Measurements from ENCODE around the gene PPY.
"Not testable (repeated sequence)": the region's sequence is repeated elsewhere in the genome, so short reads cannot be mapped to it uniquely, and the experiment has no call there.

The PPY gene

DNA sequence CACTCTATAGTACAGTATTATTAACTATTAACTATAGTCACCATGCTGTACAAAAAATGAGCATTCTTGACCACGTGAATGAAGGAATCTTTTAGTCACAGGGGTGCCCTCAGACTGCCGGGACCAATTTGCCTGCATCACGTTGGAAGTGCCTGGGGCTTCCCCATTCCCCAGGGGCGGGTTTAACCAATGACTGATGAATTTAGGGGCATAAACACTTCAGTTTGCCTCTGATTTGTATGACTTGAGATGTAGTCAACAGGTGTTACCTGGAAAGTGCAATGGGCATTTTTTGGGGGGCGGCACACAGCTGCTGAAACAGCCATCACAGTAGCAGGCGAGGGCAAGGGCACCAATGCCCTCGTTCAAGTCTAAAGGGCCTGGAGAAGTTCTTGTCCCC lies 20.2 kb upstream of the PPY start:
- no peak for DNase-seq (ENCODE audit: low spot score)

DNA sequence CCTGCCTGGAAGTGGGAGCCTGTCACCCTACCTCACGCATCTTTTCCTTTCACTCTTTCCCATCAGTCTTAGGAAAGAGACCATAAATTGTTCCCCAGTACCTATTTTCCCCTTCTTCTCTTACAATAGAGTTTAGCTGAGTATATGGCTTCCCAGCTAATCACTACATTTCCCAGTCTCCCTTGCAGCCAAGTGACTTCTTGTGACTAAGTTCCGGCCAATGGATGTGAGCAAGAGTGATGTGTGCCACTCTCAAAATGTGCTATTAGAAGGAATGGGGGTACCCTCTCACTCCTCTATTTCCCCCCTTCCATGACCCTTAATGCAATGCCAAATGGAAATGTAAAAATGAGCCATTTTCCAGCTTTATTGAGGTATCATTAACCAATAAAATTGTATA lies 19.7 kb upstream of the PPY start:
- DNase-seq (ENCODE audit: low spot score) = no peak

DNA sequence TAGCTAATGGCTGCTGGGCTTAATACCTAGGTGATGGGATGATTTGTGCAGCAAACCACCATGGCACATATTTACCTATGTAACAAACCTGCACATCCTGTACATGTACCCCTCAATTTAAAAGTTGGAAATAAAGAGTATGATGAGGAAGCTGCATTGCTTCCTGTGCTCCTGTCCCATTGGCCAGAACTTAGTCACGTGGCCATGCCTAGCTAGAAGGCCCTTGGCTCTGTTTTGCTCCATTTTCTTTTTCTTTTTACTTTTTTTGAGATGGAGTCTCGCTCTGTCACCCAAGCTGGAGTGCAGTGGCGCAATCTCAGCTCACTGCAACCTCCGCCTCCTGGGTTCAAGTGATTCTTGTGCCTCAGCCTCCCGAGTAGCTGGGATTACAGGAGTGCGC lies 19.0 kb upstream of the PPY start:
- DNase-seq (ENCODE audit: low spot score) = not testable (repeated sequence)

DNA sequence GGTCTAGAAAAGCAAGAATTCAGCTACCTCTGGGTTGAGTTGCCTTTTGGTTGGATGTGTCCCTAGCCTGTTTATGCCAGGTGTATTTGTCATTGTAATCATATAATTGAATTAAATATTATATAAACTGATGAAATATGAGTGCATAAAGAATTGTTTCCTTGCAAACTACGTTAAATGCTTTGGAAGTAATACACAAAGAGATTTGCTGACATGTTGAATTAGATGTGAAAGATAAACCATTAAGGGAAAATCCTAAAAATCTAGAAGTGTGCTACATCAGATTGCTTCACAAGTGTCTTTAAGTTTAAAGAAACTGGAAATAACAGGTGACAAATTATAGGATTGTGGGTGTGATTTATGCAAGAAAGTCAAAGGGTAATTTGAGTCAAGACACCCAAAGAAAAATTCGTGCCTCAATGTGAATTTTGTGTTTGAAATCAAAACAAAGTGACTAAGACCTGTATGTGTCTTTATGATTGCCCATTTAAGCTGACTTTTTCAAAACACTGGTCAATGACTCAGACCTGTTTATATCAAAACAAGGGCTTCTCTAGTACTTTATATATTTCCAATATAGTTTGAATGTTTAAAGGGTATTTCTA lies 16.6 kb upstream of the PPY start:
- no peak for DNase-seq (ENCODE audit: low spot score)

GRCh38 chr17:43956222-43956621 lies 13.9 kb upstream of the PPY start:
- DNase-seq (ENCODE audit: low spot score) = no peak

DNA sequence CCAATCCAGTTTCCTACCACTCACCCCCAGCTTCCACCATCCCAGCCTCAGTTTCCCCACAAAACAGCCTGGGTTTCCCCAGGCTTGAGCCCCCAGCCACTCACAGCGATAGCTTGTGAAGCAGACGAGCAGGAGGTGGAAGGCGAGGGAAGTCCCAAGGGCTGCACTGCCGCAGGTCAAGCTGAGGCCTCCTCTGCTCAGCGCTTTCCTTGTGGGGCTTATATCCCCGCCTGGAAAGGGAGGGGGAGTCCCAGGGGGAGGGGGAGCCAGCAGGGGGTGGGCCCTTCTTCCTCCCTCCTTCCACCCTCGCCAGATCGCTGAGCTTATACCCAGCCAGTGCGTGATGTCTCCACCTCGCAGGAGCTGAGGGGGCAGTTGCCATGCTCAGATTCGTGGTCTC lies 11.5 kb upstream of the PPY start, which contains the start of gene PYY:
Gene PYY (minus strand): TSS at position 195 of the 400 bp plus-strand sequence. CDS start 457 bp downstream, outside the sequence.
- no peak for DNase-seq (ENCODE audit: low spot score)

- no peak for DNase-seq (ENCODE audit: low spot score)
Observed at GRCh38 chr17:43952724-43953666, 10.7 kb upstream of the PPY start.

DNA sequence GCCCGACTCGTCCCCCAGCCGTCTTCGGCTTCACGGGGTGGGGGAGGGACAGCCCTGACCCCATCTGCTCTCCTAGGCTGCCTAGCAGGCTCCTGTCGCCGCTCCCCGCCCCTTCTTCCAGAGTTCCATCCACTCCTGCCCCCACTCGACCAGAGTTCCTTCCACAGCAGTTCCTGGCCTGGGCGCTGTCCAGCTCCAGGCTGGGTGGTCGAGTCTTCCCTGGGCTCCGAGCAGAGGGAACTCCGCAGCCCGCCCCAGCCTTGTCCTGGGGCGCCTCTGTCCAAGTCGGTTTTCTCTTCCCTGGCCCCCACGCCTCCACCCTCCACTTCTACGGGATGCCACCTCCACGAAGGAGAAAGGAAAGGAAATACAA lies 10.1 kb upstream of the PPY start:
- peak; percentile 31 for DNase-seq (ENCODE audit: low spot score)

DNA sequence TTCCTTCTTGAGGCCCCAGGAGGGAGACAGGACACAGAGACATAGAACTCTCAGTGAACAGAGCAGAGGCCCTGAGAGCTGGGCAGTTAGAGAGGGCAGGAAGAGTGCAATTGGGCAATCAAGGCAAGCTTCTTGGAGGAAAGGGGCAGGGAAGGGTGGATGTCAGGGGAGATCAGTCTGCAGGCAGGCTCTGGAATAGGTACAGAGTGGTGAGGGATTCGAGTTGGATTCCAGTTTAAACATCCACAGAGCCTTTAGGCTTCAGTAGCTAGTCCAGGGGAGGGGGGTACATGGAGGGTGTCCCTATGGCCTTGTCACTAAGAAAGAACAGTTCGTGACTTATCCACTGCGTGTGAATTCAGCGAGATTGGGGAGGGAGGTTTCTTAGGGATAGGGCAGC lies 9.5 kb upstream of the PPY start:
- DNase-seq (ENCODE audit: low spot score) = no peak

GRCh38 chr17:43950554-43950953 lies 8.3 kb upstream of the PPY start:
- DNase-seq (ENCODE audit: low spot score) = no peak

GRCh38 chr17:43949781-43950180 lies 7.5 kb upstream of the PPY start:
- DNase-seq (ENCODE audit: low spot score) = no peak

DNA sequence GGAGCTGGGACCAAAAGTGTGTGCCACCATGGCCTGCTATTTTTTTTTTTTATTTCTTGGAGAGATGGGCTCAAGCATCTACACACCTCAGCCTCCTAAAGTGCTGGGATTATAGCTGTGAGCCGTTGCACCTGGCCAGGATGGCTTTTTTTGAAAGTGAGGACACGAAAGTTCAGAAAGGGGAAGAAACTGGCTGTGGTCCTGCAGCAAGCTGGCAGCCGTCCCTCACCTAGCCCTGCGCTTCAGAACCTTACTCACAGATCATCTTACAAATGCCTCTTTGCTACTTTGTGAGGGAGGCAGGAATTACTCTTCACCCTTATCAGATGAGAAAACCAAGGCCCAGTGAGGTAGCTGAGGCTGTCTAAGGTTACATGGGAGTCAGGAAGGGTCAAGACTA lies 4.5 kb upstream of the PPY start:
- no peak for DNase-seq (ENCODE audit: low spot score)

GRCh38 chr17:43945074-43945829 lies 3.0 kb upstream of the PPY start:
- DNase-seq (ENCODE audit: low spot score) = no peak

DNA sequence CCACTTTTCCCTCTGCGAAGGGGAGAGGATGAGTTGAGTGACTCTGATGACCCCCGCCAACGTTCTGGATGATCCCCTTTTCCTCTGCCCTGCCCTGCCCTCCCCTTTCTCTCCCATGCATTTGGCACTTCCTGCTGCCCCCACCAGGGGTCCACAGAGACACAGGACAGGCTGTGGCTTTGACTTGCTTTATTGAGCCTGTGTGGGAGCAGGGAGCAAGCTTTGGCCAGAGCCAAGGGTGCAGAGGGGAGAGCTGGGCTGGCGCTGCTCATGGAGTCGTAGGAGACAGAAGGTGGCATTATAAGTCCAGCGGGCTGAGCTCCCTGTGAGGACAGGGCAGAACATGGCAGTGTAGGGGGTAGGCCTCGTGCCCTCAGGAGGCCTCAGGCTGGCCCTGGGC lies 1.6 kb downstream of the PPY start:
- DNase-seq (ENCODE audit: low spot score) = peak; percentile 55

DNA sequence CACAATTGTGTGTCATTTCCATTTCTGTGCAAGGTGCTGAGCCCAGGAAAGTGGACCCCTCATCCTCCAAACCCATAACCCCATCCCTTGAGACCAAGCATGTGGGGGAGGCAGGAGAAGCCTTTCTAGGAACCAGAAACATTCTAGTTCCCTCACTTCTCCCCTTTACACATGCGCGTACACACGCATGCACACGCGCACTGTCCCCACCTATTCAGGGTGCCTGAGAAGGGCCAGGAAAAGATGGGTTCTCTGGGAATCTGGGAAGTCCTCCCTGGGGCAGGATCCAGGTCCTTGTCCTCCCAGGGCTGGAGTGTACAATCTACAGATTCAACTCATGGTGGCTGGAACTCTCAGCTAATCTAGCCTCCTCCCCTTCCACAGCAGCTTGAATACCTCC lies 2.4 kb downstream of the PPY start:
- no peak for DNase-seq (ENCODE audit: low spot score)

GRCh38 chr17:43939452-43939851 lies 2.8 kb downstream of the PPY start:
- not testable (repeated sequence) for DNase-seq (ENCODE audit: low spot score)

- DNase-seq (ENCODE audit: low spot score) = no peak
Observed at GRCh38 chr17:43938838-43939182, 3.5 kb downstream of the PPY start.

GRCh38 chr17:43936434-43936833 lies 5.8 kb downstream of the PPY start:
- DNase-seq (ENCODE audit: low spot score) = peak; percentile 49

DNA sequence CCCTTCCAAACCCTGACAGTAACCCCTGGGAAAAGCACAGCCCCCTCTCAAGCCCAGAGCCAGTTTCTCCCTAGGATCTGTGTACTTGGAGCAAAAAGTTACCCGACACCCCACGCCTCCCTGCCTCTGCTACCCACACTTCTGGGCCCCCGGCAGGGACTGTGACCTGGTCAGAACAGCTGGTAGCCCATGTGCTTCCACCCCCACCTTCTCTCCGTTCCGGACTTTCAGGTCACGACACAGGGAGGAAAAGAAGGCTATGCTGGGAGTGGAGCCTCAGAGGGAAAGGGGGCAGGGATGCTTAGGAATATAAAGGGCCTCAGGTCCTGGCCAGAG lies 6.4 kb downstream of the PPY start:
- no peak for DNase-seq (ENCODE audit: low spot score)

DNA sequence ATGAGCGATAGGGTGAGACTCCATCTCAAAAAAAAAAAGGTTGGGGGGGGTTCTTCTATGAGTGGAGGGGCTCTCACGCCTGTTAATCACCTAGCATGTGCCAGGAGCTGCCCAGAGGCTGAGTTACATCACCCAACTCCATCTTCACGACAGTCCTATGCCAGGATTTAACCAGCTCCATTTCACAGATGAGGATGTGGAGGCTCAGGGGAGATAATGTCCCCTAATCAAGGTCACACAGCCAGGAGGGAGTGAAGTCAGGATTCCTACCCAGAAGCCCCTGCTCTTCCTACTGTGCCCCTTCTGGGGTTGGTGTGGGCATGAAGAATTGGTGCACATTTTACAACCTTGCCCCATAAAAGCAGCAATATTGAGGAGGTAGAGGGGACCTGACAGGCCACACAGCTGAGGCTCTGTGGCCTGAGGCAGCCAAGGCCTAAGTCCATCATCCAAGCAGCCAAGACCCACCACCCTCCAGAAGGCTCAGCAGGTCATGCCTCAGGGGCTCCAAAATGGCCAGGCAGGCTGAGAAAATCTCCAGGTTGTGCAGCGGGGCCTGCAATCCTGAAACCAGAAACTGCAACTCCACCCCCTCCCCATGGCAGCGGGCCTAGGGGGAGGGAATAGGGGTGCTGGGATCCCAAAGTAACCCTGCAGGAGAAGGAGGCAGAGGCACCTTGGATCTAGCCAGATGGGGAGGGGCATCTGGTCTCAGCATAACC lies 6.9 kb downstream of the PPY start:
- DNase-seq (ENCODE audit: low spot score) = no peak

GRCh38 chr17:43932923-43933322 lies 9.4 kb downstream of the PPY start:
- no peak for DNase-seq (ENCODE audit: low spot score)

DNA sequence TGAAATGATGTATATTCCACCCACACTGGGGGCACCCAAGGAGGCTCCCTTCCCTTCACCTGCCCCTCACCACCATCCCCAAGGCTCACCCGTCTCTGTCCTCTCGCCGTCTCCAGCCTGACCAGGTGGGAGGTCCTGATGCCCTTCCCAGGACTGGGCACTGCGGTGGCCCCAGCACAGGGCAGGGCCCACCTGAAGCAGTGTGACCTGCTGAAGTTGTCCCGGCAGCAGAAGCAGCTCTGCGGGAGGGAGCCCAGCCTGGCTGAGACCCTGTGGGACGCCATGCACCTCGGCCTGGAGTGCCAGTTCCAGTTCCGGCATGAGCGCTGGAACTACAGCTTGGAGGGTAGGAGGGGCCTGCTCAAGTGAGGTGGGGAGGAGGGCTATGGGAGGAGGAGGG lies 9.9 kb downstream of the PPY start:
- DNase-seq (ENCODE audit: low spot score) = no peak
